ENCODE measurements around the gene CCDC88C.

DNA sequence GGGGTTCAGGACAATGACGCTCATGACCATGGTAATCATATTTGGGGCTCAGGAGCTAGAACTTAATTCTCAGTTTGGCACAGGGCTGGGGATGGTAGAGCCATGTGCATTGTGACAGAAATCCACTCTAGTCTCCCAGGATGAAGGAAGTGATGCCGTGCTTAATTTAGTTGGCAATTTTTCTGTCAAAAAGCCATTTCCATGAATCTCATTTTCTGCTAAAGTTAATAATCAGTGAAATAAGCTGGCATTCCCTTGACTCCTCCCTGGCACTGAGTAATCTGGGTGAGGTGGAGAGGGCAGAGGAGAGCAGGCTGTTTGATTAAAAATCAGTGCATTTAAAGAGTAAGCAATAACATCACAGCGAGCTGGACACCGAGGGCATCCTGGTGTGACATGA, 128.2 kb downstream of the CCDC88C start:
- TF ChIP-seq POLR2A (IDR thresholded peaks at IDR 0.05) (no peak), CTCF (IDR thresholded peaks at IDR 0.05) (no peak)
